H7 (cell line): ENCODE results near the gene ARID3A. TPM values are rescaled to one million over a fixed set of nuclear protein-coding genes. Genes with fewer than 3 reads are reported as not detected.
A peak's percentile ranks its signal among the peaks of the same experiment; 100 is the strongest.

Experiments
- DNase-seq: peaks from one replicate; pipeline ENCODE4 v3.0.0; 2012
- H3K27me3 ChIP-seq: 2 replicates; pipeline ENCODE4 v1.6.0; 2011; ENCODE audit warnings: mild to moderate bottlenecking, low read length; ENCODE audit not compliant: control insufficient read depth, insufficient read depth
- H3K36me3 ChIP-seq: replicated peaks from 2 replicates; pipeline ENCODE4 v1.5.1; 2011; ENCODE audit warnings: low read length; ENCODE audit not compliant: control insufficient read depth, insufficient read depth
- H3K4me3 ChIP-seq: 2 replicates; pipeline ENCODE4 v1.5.1; 2011; ENCODE audit warnings: low read depth, mild to moderate bottlenecking, control low read depth, low read length, moderate library complexity; ENCODE audit not compliant: insufficient read depth
- total RNA-seq: library from RNA; depleted of rRNA; stranded (reverse); fragments of >200 nt; shearing (Covaris generic); gene quantifications from 2 replicates; pipeline ENCODE4 v1.2.3, GENCODE V29; 2014

Gene ARID3A
- total RNA-seq, 1 experiment from 2014 or later = 85.4 TPM

GRCh38 chr19:900043-900301 lies 25.9 kb upstream of the ARID3A start:
- no peaks in the 10 kb centered on the region; the same call in 1 of the 2 replicates for H3K36me3 ChIP-seq
- no peak for DNase-seq
- no peaks in the 10 kb centered on the region for H3K27me3 ChIP-seq
- H3K4me3 ChIP-seq = no peak overlapping the region

- peak; percentile 99 for DNase-seq
- Histone ChIP-seq H3K36me3 (no peaks in the 10 kb centered on the region; the same call in 1 of the 2 replicates), H3K27me3 (no peaks in the 10 kb centered on the region)
These were observed 25.3 kb upstream of the ARID3A start for GRCh38 chr19:900302-901111.

DNA sequence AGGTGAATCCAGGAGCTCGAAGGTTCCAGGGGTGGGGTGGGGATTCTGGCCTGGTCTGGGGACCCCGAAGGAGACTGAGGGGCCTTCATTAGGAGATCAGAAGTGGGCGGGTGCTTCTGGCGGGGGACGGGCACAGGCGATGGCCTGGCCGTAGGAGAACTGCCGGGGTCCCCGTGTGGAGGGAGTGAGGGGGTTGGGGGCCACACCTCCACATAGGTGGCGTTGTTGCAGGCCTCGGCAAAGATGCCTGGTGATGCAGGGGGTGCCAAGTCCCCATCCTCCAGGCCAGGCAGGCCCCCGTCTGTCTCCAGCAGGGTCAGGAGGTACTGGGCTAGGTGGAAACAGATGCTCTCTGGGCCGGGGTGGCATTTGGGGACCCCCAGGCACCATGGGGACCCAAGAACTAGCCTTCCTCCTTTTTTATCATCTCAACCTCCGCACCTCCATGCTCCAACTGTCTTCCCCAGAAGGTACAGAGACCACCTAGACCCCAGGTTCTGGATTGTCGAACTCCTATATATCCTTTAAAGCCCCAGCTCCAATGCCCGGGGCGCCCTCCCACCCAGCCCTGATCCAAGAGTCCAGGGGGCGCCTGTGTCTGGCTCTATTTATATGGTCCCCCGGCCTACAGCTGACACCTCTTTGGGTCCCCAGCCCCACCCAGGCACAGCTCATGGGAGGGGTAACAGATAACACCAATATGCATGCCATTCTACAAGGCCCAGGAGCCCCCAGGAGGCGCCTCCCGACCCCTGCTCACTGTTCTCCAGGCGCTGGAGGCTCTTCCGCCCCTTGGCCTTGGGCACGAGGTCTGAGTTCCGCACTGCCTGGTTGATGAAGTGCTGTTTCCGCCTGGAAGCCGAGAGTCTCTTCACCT lies 24.4 kb upstream of the ARID3A start:
- no peak for DNase-seq
- Histone ChIP-seq H3K36me3 (no peaks in the 10 kb centered on the region; the same call in 1 of the 2 replicates), H3K27me3 (no peaks in the 10 kb centered on the region), H3K4me3 (no peak overlapping the region)

More at GRCh38 chr19:900302-901111, 25.3 kb upstream of the ARID3A start:
- H3K4me3 ChIP-seq = no peak overlapping the region

GRCh38 chr19:902093-902370 lies 23.8 kb upstream of the ARID3A start:
- no peak for DNase-seq
- Histone ChIP-seq H3K4me3 (no peak overlapping the region), H3K36me3 (no peaks in the 10 kb centered on the region; the same call in 1 of the 2 replicates), H3K27me3 (no peaks in the 10 kb centered on the region)

- DNase-seq = no peak
- H3K4me3 ChIP-seq = no peak overlapping the region
- H3K27me3 ChIP-seq = no peaks in the 10 kb centered on the region
- no peaks in the 10 kb centered on the region; the same call in 1 of the 2 replicates for H3K36me3 ChIP-seq
These were observed 23.2 kb upstream of the ARID3A start for GRCh38 chr19:902446-903226.

DNA sequence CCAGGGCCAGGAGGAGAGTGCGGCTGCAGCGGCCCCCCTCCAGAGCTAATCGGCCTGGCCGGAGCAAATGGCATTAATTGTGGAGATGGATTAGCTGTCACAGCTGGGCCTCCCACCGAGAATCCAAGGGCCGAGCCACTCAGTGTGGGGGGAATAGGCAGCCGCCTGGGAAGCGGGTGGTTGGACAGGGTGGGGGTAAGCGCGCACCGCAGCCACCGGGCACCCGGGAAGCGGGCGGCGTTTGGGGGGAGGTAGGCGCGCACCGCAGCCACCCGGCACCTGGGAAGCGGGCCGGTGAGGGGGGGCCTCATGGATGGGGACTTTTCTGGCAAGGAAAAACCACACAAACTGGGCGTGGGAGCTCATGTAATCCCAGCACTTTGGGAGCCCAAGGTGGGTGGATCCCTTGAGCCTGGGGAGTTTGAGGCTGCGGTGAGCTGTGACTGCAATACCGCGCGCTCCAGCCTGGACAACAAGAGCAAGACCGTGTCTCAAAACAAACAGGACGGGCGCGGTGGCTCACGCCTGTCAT lies 22.5 kb upstream of the ARID3A start:
- DNase-seq = no peak
- H3K36me3 ChIP-seq = no peaks in the 10 kb centered on the region; the same call in 1 of the 2 replicates
- H3K4me3 ChIP-seq = no peak overlapping the region
- no peaks in the 10 kb centered on the region for H3K27me3 ChIP-seq

- H3K4me3 ChIP-seq = no peak overlapping the region
- no peaks in the 10 kb centered on the region for H3K27me3 ChIP-seq
- no peak for DNase-seq
- no peaks in the 10 kb centered on the region; the same call in 1 of the 2 replicates for H3K36me3 ChIP-seq
These were observed 21.3 kb upstream of the ARID3A start for GRCh38 chr19:904545-904944.

DNA sequence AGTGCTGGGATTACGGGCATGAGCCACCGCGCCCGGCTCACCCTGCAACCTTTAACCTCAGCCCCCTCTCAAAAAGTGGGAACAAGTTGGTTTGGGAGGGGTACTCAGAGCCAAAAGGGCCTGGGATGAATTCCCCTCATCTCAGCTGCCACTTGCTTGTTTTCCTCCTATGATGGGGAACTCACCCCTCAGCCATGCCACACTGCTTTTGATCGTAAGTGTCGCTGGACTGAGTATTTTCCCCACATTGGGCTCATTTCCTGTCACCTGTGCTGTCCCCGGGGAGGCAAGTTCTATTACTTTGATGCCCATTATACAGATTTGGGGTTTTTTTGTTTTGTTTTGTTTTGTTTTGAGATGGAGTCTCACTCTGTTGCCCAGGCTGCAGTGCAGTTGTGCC lies 19.4 kb upstream of the ARID3A start:
- no peak for DNase-seq
- H3K27me3 ChIP-seq = no peaks in the 10 kb centered on the region
- no peak overlapping the region for H3K4me3 ChIP-seq
- no peaks in the 10 kb centered on the region; the same call in 1 of the 2 replicates for H3K36me3 ChIP-seq

DNA sequence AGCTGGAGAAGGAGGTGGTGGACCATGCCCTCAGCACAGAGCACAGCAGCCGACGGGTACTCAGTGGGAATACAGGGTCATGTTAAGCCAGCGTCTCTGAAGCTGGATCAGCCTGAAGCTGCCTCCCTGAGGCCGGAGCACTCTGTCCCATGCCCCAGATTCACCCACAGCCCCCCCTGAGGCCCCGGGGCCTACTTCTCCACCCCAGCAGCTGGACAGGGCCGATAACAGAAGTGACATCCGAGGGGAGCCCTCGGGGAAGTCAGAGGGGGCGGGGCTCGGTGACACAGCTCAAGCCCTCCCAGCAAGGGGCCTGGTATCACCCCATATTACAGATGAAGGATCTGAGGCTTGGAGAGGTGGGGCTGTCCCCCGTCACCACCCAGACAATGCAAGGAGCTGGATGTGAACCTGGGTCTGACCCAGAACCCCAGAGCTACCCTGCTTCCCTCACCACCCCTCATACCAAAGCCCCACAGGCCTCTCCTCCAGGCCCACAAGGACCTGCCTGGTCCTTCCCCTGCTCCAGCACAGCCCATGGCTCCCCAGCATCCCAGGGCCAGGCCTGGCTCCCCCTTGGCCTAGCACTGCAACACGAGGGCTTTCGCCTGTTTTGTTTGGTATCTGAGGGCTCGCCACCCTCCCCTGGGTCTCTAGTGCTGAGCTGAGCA lies 18.5 kb upstream of the ARID3A start:
- Histone ChIP-seq H3K4me3 (no peak overlapping the region), H3K27me3 (no peaks in the 10 kb centered on the region), H3K36me3 (no peaks in the 10 kb centered on the region; the same call in 1 of the 2 replicates)
- no peak for DNase-seq

- H3K4me3 ChIP-seq = peak overlapping the region; percentile 16; the same call in 1 of the 2 replicates
- peak; percentile 90 for DNase-seq
These were observed 14.4 kb upstream of the ARID3A start for GRCh38 chr19:911197-912033.

GRCh38 chr19:912181-913079 lies 13.4 kb upstream of the ARID3A start:
- DNase-seq = no peak
- H3K27me3 ChIP-seq = peaks cover 19% of the 10 kb centered on the region
- H3K36me3 ChIP-seq = no peaks in the 10 kb centered on the region
- H3K4me3 ChIP-seq = peak overlapping the region; percentile 71

More at GRCh38 chr19:911197-912033, 14.4 kb upstream of the ARID3A start:
- H3K27me3 ChIP-seq = peaks cover 10% of the 10 kb centered on the region
- no peaks in the 10 kb centered on the region; the same call in 1 of the 2 replicates for H3K36me3 ChIP-seq

DNA sequence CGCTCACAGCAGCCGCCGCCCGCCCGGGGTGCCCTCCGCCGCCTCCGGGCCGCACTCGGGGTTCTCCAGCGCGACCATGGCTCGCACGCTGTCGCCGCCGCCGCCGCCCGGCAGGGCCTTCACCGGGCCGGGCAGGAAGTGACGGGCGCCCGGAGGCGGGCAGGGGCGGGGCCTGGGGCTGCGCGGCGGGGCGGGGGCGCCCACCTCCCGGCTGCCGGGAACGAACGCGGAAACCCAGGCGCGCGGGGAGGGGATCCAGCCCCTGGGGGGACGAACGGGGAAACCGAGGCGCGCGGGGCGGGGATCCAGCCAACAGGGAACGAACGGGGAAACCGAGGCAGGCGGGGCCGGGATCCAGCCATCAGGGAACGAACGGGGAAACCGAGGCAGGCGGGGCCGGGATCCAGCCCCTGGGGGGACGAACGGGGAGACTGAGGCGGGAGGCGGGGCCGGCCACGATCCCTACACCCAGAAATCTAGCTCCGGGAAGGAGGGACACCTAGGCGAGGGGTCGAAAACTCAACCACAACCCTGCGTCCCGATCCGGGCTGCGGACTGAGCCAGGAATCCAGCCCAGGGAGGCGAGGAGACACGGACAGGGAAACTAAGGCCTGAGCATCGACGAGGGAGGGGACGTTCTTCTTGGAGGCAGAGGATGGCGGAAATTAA lies 12.6 kb upstream of the ARID3A start, which contains the start of gene R3HDM4:
Gene R3HDM4 (minus strand): TSS at position 140 of the 669 bp plus-strand sequence. CDS start 62 bp downstream, at position 78.
- Histone ChIP-seq H3K4me3 (peak within 1 kb of the TSS; percentile 71), H3K36me3 (no peaks in the 10 kb centered on the region), H3K27me3 (peaks cover 27% of the 10 kb centered on the region)
- DNase-seq = peak; percentile 97
